ENCODE measurements around the gene KPNB1. TPM values are rescaled to one million over a fixed set of nuclear protein-coding genes. Genes with fewer than 3 reads are reported as not detected.

KPNB1 gene
- total and polyA plus RNA-seq, 2 of the 4 experiments (the other 2 are of a cell fraction): 206 to 1,082 TPM

DNA sequence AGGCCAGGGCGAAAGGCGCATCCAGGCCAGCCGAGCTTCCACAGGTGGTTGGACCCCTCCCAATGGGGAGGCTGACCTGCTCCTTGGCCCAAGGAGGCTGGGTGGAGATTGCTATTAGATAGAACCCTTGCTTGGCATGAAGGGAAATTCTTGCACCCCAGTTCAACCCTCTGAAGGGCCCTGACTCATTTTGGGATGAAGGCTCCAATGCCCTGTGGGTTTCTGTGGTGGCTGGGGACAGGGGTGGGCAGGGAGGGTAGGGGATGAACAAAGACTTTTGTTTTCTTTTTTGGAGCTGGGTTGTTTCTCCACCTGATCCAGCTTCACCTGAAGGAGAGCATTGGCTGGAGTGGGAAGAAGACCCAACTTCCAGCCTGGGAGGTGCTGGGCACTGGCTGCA lies 66.7 kb downstream of the KPNB1 start:
- Histone ChIP-seq H3K18ac (ENCODE audit: low read depth, low read length) (no peak overlapping the region), H2AK5ac (ENCODE audit: low read depth, low read length) (no peak overlapping the region), H3K4me1 (ENCODE audit: control insufficient read depth, insufficient read depth, low read length) (peaks cover 27% of the 10 kb centered on the region), H3K9me3 (ENCODE audit: control insufficient read depth, insufficient read depth, low read length) (no peaks in the 10 kb centered on the region), H3K14ac (replicated peaks; ENCODE audit: low read depth, low read length) (no peak overlapping the region), H4K5ac (ENCODE audit: low read depth, low read length) (no peak overlapping the region), H2BK15ac (ENCODE audit: low read depth, low read length) (no peak overlapping the region), H3K56ac (ENCODE audit: extremely low read depth, insufficient read depth, low read length) (no peak overlapping the region), H2BK20ac (ENCODE audit: low read depth, low read length) (no peak overlapping the region), H4K20me1 (ENCODE audit: insufficient read depth, low read length) (peaks cover 41% of the 10 kb centered on the region), H3K36me3 (ENCODE audit: control insufficient read depth, insufficient read depth, low read length) (peaks cover 3% of the 10 kb centered on the region; the same call in 1 of the 2 replicates), H3K79me1 (ENCODE audit: low read depth in 1 of 2, low read length in 2 of 2) (no peaks in the 10 kb centered on the region), H3K27me3 (ENCODE audit: control insufficient read depth, insufficient read depth, low read length) (peaks cover 88% of the 10 kb centered on the region), H3K4me2 (ENCODE audit: low read depth, low read length) (no peak overlapping the region), H2BK120ac (ENCODE audit: low read depth, low read length) (no peak overlapping the region), H3K23ac (ENCODE audit: low read depth, low read length) (no peak overlapping the region), H3K9me1 (ENCODE audit: insufficient read depth, low read length) (peaks cover 5% of the 10 kb centered on the region; the same call in 1 of the 2 replicates), H2AFZ (replicated peaks; ENCODE audit: low read length, poor library complexity) (no peak overlapping the region), H2BK5ac (ENCODE audit: low read depth, low read length, poor library complexity, severe bottlenecking) (no peak overlapping the region), H3K9ac (ENCODE audit: low read depth, low read length) (no peak overlapping the region), H4K8ac (ENCODE audit: low read depth in 2 of 2, low read length in 2 of 2) (no peak overlapping the region), H2AK9ac (replicated peaks; ENCODE audit: low read depth, low read length, poor library complexity) (no peak overlapping the region), H4K91ac (ENCODE audit: insufficient read depth, low read depth, low read length) (no peak overlapping the region), H3K27ac (ENCODE audit: insufficient read depth, low read length) (no peak overlapping the region), H3K4me3 (ENCODE audit: insufficient read depth, low read depth, low read length) (no peak overlapping the region), H3K4ac (ENCODE audit: low read depth, low read length) (no peak overlapping the region)
- BruUV-seq (replicated peaks): no TSS peak
- CTCF ChIA-PET: no interaction called here
- in situ Hi-C loops (cut with MboI; ENCODE audit: low sequenced_read_pairs) (no loop called here), dilution Hi-C loops (cut with HindIII; ENCODE audit: low sequenced_read_pairs, unreplicated experiment) (no loop called here), intact Hi-C loops (cut with micrococcal nuclease) (no loop called here)
- POLR2A ChIA-PET (ENCODE audit: unreplicated experiment): no interaction called here
- no peak for TF ChIP-seq SMC3 (IDR thresholded peaks at IDR 0.05; ENCODE audit: low read depth, low read length)
- no peak for TF ChIP-seq RFX5 (IDR thresholded peaks at IDR 0.05; ENCODE audit: low read depth, low read length)
- TF ChIP-seq, protein P1, sequence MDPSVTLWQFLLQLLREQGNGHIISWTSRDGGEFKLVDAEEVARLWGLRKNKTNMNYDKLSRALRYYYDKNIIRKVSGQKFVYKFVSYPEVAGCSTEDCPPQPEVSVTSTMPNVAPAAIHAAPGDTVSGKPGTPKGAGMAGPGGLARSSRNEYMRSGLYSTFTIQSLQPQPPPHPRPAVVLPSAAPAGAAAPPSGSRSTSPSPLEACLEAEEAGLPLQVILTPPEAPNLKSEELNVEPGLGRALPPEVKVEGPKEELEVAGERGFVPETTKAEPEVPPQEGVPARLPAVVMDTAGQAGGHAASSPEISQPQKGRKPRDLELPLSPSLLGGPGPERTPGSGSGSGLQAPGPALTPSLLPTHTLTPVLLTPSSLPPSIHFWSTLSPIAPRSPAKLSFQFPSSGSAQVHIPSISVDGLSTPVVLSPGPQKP (IDR thresholded peaks at IDR 0.05; ENCODE audit: borderline replicate concordance, low read depth, low read length): no peak
- TF ChIP-seq, protein P2, sequence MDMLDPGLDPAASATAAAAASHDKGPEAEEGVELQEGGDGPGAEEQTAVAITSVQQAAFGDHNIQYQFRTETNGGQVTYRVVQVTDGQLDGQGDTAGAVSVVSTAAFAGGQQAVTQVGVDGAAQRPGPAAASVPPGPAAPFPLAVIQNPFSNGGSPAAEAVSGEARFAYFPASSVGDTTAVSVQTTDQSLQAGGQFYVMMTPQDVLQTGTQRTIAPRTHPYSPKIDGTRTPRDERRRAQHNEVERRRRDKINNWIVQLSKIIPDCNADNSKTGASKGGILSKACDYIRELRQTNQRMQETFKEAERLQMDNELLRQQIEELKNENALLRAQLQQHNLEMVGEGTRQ (IDR thresholded peaks at IDR 0.05; ENCODE audit: low read depth, low read length): no peak
- TF ChIP-seq RAD21 (IDR thresholded peaks at IDR 0.05; ENCODE audit: low read length): no peak
- no peak for TF ChIP-seq POLR2A (IDR thresholded peaks at IDR 0.05; ENCODE audit: low read depth, low read length)
- no peak for TF ChIP-seq CHD1 (IDR thresholded peaks at IDR 0.05; ENCODE audit: low read depth, low read length)
- no peak for TF ChIP-seq CEBPB (IDR thresholded peaks at IDR 0.05; ENCODE audit: low read depth, low read length)
- TF ChIP-seq MXI1 (IDR thresholded peaks at IDR 0.05; ENCODE audit: borderline replicate concordance, low read depth, low read length): no peak
- TF ChIP-seq MAZ (IDR thresholded peaks at IDR 0.05; ENCODE audit: borderline replicate concordance, low read depth, low read length): no peak
- no peak for TF ChIP-seq FOS (IDR thresholded peaks at IDR 0.05; ENCODE audit: low read depth, low read length)
- TF ChIP-seq, protein P3, sequence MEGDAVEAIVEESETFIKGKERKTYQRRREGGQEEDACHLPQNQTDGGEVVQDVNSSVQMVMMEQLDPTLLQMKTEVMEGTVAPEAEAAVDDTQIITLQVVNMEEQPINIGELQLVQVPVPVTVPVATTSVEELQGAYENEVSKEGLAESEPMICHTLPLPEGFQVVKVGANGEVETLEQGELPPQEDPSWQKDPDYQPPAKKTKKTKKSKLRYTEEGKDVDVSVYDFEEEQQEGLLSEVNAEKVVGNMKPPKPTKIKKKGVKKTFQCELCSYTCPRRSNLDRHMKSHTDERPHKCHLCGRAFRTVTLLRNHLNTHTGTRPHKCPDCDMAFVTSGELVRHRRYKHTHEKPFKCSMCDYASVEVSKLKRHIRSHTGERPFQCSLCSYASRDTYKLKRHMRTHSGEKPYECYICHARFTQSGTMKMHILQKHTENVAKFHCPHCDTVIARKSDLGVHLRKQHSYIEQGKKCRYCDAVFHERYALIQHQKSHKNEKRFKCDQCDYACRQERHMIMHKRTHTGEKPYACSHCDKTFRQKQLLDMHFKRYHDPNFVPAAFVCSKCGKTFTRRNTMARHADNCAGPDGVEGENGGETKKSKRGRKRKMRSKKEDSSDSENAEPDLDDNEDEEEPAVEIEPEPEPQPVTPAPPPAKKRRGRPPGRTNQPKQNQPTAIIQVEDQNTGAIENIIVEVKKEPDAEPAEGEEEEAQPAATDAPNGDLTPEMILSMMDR (conservative IDR thresholded peaks at IDR 0.05; ENCODE audit: low read depth, low read length): no peak
- no peak for TF ChIP-seq NFE2L2 (IDR thresholded peaks at IDR 0.05; ENCODE audit: low read depth, low read length)
- DNase-seq (no peak), ATAC-seq (ENCODE audit: low read depth) (no peak)
- no CpG with 5 or more reads among the region's 3 CpGs for WGBS, 2 experiments (ENCODE audit: extremely low coverage in 2 of 2, insufficient read length in 1 of 2)

Data from IMR-90 (cell line).